SK-N-SH (cell line): ENCODE data around the gene BAD. TPM values are rescaled to one million over a fixed set of nuclear protein-coding genes. Genes with fewer than 3 reads are reported as not detected.

Experiments used
- CTCF ChIA-PET: fragments of 300-600, 350-600 bp; formaldehyde crosslinking; extraction: SDS; loops from one replicate; lab custom pipeline; 2021; lab: Yijun Ruan, JAX
- POLR2A ChIA-PET: fragments of 350-600 bp; sonication (Branson Sonifier 250); formaldehyde crosslinking; extraction: SDS; loops from one replicate; lab custom pipeline; 2020; ENCODE audit warnings: antibody characterized with exemption, inconsistent platforms; lab: Yijun Ruan, JAX
- DNase-seq: peaks from one replicate; pipeline ENCODE4 v3.0.0; 2012
- H2AFZ ChIP-seq: fragments of 200-600 bp; sonication (generic); 2 replicates; pipeline ENCODE4 v1.8.1; 2016; ENCODE audit warnings: antibody characterized with exemption, mild to moderate bottlenecking, low read depth
- H3F3A ChIP-seq: fragments of 200-600 bp; sonication (generic); replicated peaks from 2 replicates; pipeline ENCODE3; 2016; ENCODE audit warnings: antibody characterized with exemption, mild to moderate bottlenecking; ENCODE audit not compliant: insufficient read depth
- H3K27ac ChIP-seq, 2 experiments: fragments of 200-500 bp in 1 of 2; fragments of 200-600 bp in 1 of 2; sonication (Bioruptor generic) in 1 of 2; sonication (generic), shearing (Covaris generic) in 1 of 2; 2 replicates each; pipeline versions ENCODE4 v1.5.1 to v1.6.1; 2014 to 2016; ENCODE audit warnings: low read depth in 2 of 2, inconsistent platforms in 1 of 2, low read length in 1 of 2, mild to moderate bottlenecking in 1 of 2, mixed read lengths in 1 of 2
- H3K27me3 ChIP-seq: fragments of 200-600 bp; sonication (generic), shearing (Covaris generic); 2 replicates; pipeline ENCODE4 v1.6.1; 2016; ENCODE audit warnings: mixed run types; ENCODE audit not compliant: insufficient read depth
- H3K36me3 ChIP-seq, 2 experiments: fragments of 200-500 bp in 1 of 2; fragments of 200-600 bp in 1 of 2; sonication (Bioruptor generic) in 1 of 2; sonication (generic) in 1 of 2; replicated peaks in 1 of 2; 2 replicates each; pipeline versions ENCODE3 to v1.5.1; 2014 to 2016; ENCODE audit warnings: low read length in 1 of 2, mild to moderate bottlenecking in 1 of 2; ENCODE audit not compliant: insufficient read depth in 2 of 2, control insufficient read depth in 1 of 2
- H3K4me1 ChIP-seq, 2 experiments: fragments of 200-500 bp in 1 of 2; fragments of 200-600 bp in 1 of 2; sonication (Bioruptor generic) in 1 of 2; sonication (generic), shearing (Covaris generic) in 1 of 2; 2 replicates each; pipeline versions ENCODE4 v1.5.1 to v1.6.1; 2014 to 2016; ENCODE audit warnings: low read depth in 1 of 2, low read length in 1 of 2, mixed run types in 1 of 2; ENCODE audit not compliant: insufficient read depth in 2 of 2, control insufficient read depth in 1 of 2
- H3K4me2 ChIP-seq: fragments of 200-600 bp; sonication (generic), shearing (Covaris generic); 2 replicates; pipeline ENCODE4 v1.6.1; 2017; ENCODE audit warnings: mixed run types
- H3K4me3 ChIP-seq, 2 experiments: fragments of 200-500 bp in 1 of 2; fragments of 200-600 bp in 1 of 2; sonication (Bioruptor generic) in 1 of 2; sonication (generic), shearing (Covaris generic) in 1 of 2; 2 replicates each; pipeline versions ENCODE4 v1.5.1 to v1.8.1; 2014 to 2016; ENCODE audit warnings: low read depth in 2 of 2, inconsistent platforms in 1 of 2, low read length in 1 of 2, mild to moderate bottlenecking in 1 of 2, mixed read lengths in 1 of 2, moderate library complexity in 1 of 2
- H3K79me2 ChIP-seq: fragments of 200-600 bp; sonication (generic); 2 replicates; pipeline ENCODE4 v1.8.1; 2017; ENCODE audit warnings: mild to moderate bottlenecking; ENCODE audit not compliant: insufficient read depth
- H3K9ac ChIP-seq: fragments of 200-600 bp; sonication (generic); 2 replicates; pipeline ENCODE4 v1.6.1; 2017; ENCODE audit warnings: mixed run types
- H3K9me2 ChIP-seq: fragments of 200-600 bp; sonication (generic); 2 replicates; pipeline ENCODE4 v1.6.1; 2017; ENCODE audit warnings: mixed run types
- H3K9me3 ChIP-seq: fragments of 200-600 bp; sonication (generic); 2 replicates; pipeline ENCODE4 v1.6.1; 2017; ENCODE audit warnings: mixed run types, mild to moderate bottlenecking, moderate library complexity
- H4K20me1 ChIP-seq: fragments of 200-600 bp; sonication (generic); 2 replicates; pipeline ENCODE4 v1.6.1; 2017; ENCODE audit warnings: mild to moderate bottlenecking, mixed run types; ENCODE audit not compliant: insufficient read depth
- EZH2phosphoT487 ChIP-seq: fragments of 200-600 bp; sonication (generic); IDR thresholded peaks from 2 replicates; pipeline ENCODE4 v1.6.1; 2017; ENCODE audit warnings: low read depth, mixed run types, mild to moderate bottlenecking, antibody characterized with exemption, moderate library complexity, borderline replicate concordance
- FOSL2 ChIP-seq: IDR thresholded peaks from 2 replicates; pipeline ENCODE4 v1.4.0; 2012; ENCODE audit warnings: low read depth, mild to moderate bottlenecking, moderate library complexity, borderline replicate concordance
- FOXJ3 ChIP-seq: sonication (generic); formaldehyde crosslinking; IDR thresholded peaks from 2 replicates; pipeline ENCODE4 v1.5.1; 2020; ENCODE audit warnings: mild to moderate bottlenecking, missing genetic modification reagents
- FOXM1 ChIP-seq: IDR thresholded peaks from 2 replicates; pipeline ENCODE4 v1.4.0; 2012; ENCODE audit warnings: low read depth, mild to moderate bottlenecking
- MAX ChIP-seq: IDR thresholded peaks from 2 replicates; pipeline ENCODE4 v1.4.0; 2012; ENCODE audit warnings: low read depth
- MEF2A ChIP-seq: IDR thresholded peaks from 2 replicates; pipeline ENCODE4 v1.4.0; 2012; ENCODE audit warnings: low read depth, borderline replicate concordance
- MXI1 ChIP-seq: IDR thresholded peaks from 2 replicates; pipeline ENCODE4 v1.6.1; 2012; ENCODE audit warnings: mild to moderate bottlenecking, low read depth, low read length, improper control_type of control experiment
- PBX3 ChIP-seq: IDR thresholded peaks from 2 replicates; pipeline ENCODE4; 2012
- RCOR1 ChIP-seq: fragments of 150-350 bp; IDR thresholded peaks from 2 replicates; pipeline ENCODE4 v1.6.1; 2017; ENCODE audit warnings: antibody characterized with exemption, low read length
- SIN3A ChIP-seq: IDR thresholded peaks from 2 replicates; pipeline ENCODE4 v1.6.1; 2012; ENCODE audit warnings: low read depth, mild to moderate bottlenecking, low read length, moderate library complexity, borderline replicate concordance
- SMC3 ChIP-seq: IDR thresholded peaks from 2 replicates; pipeline ENCODE4 v1.6.1; 2012; ENCODE audit warnings: low read depth, low read length, improper control_type of control experiment
- YY1 ChIP-seq: IDR thresholded peaks from 2 replicates; pipeline ENCODE4 v1.4.0; 2012; ENCODE audit warnings: low read depth, mild to moderate bottlenecking
- WGBS: methylation state at CpG from one replicate; pipeline ENCODE4 v1.1.6; 2017; ENCODE audit warnings: low lambda C conversion rate; 5-methylcytosine and 5-hydroxymethylcytosine counted together
- polyA plus RNA-seq, 3 experiments: library from polyadenylated mRNA; depleted of rRNA; stranded (reverse); fragments of >200 nt; gene quantifications; 2 replicates each; pipeline ENCODE4 v1.2.3, GENCODE V29; 2012
- TF ChIP-seq, protein P1 (sequence below): IDR thresholded peaks from 2 replicates; pipeline ENCODE4 v1.4.0; 2012; ENCODE audit warnings: low read depth, borderline replicate concordance
- TF ChIP-seq, protein P2 (sequence below): IDR thresholded peaks from 2 replicates; pipeline ENCODE4 v1.6.1; 2012; ENCODE audit warnings: mild to moderate bottlenecking, low read depth, low read length, moderate library complexity
- TF ChIP-seq, protein P3 (sequence below): fragments of 150-350 bp; IDR thresholded peaks from 2 replicates; pipeline ENCODE4 v1.6.1; 2017; ENCODE audit warnings: antibody characterized with exemption, low read length, low read depth, borderline replicate concordance

Gene BAD
- polyA plus RNA-seq, 1 of the 3 experiments (the other 2 are of a cell fraction), result 80.9 TPM

DNA sequence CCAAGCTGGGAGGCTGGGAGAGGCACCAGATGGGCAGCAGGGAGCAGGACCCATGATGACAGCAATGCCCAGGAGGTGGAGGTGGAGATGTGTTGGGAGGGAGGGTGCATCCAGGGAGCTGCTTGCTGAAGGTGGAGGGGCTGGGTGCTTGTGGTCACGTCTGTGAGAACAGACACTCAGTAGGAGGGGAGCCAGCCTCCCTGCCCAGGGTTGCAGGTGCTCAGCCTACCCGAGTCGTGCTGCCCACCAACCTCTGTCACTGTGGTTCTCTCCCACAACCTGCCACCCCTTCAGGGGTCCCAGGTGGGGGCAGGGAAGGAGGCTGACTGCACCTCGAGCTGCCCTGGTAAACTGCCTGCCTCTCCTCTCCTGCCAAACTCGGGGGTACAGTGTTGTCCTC, 38.9 kb upstream of the BAD start:
- TF ChIP-seq EZH2phosphoT487 (no peak), MEF2A (no peak), FOXJ3 (no peak), RCOR1 (no peak), SMC3 (no peak)
- TF ChIP-seq, protein P1, sequence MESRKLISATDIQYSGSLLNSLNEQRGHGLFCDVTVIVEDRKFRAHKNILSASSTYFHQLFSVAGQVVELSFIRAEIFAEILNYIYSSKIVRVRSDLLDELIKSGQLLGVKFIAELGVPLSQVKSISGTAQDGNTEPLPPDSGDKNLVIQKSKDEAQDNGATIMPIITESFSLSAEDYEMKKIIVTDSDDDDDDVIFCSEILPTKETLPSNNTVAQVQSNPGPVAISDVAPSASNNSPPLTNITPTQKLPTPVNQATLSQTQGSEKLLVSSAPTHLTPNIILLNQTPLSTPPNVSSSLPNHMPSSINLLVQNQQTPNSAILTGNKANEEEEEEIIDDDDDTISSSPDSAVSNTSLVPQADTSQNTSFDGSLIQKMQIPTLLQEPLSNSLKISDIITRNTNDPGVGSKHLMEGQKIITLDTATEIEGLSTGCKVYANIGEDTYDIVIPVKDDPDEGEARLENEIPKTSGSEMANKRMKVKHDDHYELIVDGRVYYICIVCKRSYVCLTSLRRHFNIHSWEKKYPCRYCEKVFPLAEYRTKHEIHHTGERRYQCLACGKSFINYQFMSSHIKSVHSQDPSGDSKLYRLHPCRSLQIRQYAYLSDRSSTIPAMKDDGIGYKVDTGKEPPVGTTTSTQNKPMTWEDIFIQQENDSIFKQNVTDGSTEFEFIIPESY, result no peak
- TF ChIP-seq, protein P2, sequence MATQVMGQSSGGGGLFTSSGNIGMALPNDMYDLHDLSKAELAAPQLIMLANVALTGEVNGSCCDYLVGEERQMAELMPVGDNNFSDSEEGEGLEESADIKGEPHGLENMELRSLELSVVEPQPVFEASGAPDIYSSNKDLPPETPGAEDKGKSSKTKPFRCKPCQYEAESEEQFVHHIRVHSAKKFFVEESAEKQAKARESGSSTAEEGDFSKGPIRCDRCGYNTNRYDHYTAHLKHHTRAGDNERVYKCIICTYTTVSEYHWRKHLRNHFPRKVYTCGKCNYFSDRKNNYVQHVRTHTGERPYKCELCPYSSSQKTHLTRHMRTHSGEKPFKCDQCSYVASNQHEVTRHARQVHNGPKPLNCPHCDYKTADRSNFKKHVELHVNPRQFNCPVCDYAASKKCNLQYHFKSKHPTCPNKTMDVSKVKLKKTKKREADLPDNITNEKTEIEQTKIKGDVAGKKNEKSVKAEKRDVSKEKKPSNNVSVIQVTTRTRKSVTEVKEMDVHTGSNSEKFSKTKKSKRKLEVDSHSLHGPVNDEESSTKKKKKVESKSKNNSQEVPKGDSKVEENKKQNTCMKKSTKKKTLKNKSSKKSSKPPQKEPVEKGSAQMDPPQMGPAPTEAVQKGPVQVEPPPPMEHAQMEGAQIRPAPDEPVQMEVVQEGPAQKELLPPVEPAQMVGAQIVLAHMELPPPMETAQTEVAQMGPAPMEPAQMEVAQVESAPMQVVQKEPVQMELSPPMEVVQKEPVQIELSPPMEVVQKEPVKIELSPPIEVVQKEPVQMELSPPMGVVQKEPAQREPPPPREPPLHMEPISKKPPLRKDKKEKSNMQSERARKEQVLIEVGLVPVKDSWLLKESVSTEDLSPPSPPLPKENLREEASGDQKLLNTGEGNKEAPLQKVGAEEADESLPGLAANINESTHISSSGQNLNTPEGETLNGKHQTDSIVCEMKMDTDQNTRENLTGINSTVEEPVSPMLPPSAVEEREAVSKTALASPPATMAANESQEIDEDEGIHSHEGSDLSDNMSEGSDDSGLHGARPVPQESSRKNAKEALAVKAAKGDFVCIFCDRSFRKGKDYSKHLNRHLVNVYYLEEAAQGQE, result no peak
- TF ChIP-seq, all 33 proteins: peak for 0
- 86% methylated on average over 5 of the region's 5 CpGs for WGBS
- Histone ChIP-seq H4K20me1 (no peaks in the 10 kb centered on the region), H3K36me3 (peaks cover 0 to 10% of the 10 kb centered on the region in 2 experiments), H3K4me3 (no peak overlapping the region), H3K27me3 (no peaks in the 10 kb centered on the region), H3K9me3 (no peaks in the 10 kb centered on the region), H3K79me2 (peaks cover 22% of the 10 kb centered on the region), H3K27ac (no peak overlapping the region), H3F3A (peaks cover 7% of the 10 kb centered on the region), H3K9ac (no peak overlapping the region), H3K9me2 (no peaks in the 10 kb centered on the region), H3K4me1 (peaks cover 0 to 9% of the 10 kb centered on the region in 2 experiments; a peak in 1 of 4 replicates), H3K4me2 (no peak overlapping the region), H2AFZ (no peak overlapping the region)
- ChIA-PET CTCF (interaction anchor here (0.9 to 1.4 kb wide), 6 partner anchors 8 to 125 kb away, joined by 3 to 5 read pairs (median 3); no protein-coding TSS in a partner anchor), POLR2A (interaction anchor here (1.5 kb wide), 1 partner anchor 19 kb away, joined by 4 read pairs; the partner anchor contains the start of gene ESRRA)
- no peak for DNase-seq

GRCh38 chr11:64322925-64323260, 38.4 kb upstream of the BAD start:
- Histone ChIP-seq H3F3A (peaks cover 4% of the 10 kb centered on the region), H3K36me3 (peaks cover 0 to 10% of the 10 kb centered on the region in 2 experiments), H3K79me2 (peaks cover 26% of the 10 kb centered on the region), H4K20me1 (no peaks in the 10 kb centered on the region), H3K27me3 (no peaks in the 10 kb centered on the region), H3K27ac (no peak overlapping the region), H3K9ac (no peak overlapping the region), H3K9me2 (no peaks in the 10 kb centered on the region), H3K4me1 (peaks cover 0 to 9% of the 10 kb centered on the region in 2 experiments; a peak in 1 of 4 replicates), H3K9me3 (no peaks in the 10 kb centered on the region), H3K4me3 (no peak overlapping the region), H3K4me2 (no peak overlapping the region), H2AFZ (no peak overlapping the region)
- ChIA-PET POLR2A (interaction anchor here (1.5 kb wide), 1 partner anchor 18 kb away, joined by 4 read pairs; the partner anchor contains the start of gene ESRRA), CTCF (interaction anchor here (0.9 to 1.4 kb wide), 3 partner anchors 9 to 33 kb away, joined by 3 to 4 read pairs (median 3); no protein-coding TSS in a partner anchor)
- 98% methylated on average over 6 of the region's 7 CpGs for WGBS
- DNase-seq, result no peak
- TF ChIP-seq MXI1 (no peak), EZH2phosphoT487 (no peak), FOXJ3 (no peak), PBX3 (no peak), FOXM1 (no peak), FOSL2 (no peak), SIN3A (no peak), MAX (no peak), YY1 (no peak)
- TF ChIP-seq, protein P3, sequence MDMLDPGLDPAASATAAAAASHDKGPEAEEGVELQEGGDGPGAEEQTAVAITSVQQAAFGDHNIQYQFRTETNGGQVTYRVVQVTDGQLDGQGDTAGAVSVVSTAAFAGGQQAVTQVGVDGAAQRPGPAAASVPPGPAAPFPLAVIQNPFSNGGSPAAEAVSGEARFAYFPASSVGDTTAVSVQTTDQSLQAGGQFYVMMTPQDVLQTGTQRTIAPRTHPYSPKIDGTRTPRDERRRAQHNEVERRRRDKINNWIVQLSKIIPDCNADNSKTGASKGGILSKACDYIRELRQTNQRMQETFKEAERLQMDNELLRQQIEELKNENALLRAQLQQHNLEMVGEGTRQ, result no peak
